ENCODE results near the gene SNX32.

Gene SNX32

GRCh38 chr11:65854852-65855837, 21.4 kb downstream of the SNX32 start:
- no peak for DNase-seq (ENCODE audit: low read depth in 2 of 3, low spot score in 1 of 3)

DNA sequence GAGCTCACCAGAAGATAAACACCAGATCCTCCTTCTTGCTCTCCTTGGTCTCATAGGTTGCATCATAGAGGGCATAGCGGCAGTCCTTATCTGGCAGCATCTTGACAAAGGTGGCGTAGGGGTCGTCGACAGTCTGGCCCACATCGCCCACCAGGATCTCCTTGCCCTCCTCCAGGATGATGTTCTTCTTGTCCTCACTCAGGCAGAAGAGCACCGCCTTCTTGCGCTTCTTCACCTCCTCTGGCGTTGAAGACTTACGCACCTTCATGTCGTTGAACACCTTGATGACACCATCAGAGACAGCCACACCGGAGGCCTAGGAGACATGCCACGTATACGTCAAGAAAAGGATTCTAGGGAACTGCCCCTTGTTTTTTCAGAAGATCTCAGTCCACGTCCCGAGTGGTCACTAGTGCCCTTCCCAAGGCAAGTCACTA, 22.2 kb downstream of the SNX32 start:
- DNase-seq (ENCODE audit: low read depth in 2 of 3, low spot score in 1 of 3): no peak

DNA sequence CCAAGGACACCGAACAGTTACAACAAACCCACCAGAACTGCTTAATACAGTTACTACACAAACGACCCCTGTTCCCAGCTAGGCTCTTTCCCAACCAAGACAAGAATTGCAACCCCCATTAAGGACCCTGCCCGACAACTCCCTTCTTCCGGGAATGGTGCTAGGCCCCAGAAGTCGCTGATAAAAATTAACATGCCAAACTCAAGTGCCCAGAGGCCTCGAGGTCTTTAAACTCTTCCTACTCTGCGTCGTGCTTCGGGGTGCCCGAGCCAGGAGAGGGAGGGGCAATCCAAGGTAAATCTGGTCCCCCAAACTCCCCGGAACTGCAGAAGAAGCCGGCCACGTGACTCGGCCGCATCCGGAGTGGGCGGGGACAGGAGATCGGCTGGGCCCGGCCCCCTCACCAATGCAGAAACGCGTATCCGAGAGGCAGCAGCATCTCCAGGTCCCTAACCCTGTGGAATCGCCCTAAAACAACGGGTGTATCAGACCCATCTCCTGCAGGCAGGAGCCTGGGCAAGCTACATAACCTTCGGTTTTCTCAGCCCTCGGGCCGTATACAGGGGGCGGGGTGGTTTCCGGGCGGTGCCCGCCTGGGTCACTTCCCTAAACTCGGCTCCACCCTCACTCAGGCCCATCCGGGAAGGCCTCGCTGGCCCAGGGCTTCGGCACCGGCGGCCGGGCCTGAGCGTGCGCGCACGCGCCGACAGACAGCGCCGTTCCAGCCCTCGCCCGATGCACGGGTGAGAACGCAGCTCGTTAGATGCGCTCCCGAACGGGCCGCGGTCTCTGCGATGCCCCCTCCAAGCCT, 23.1 kb downstream of the SNX32 start:
- DNase-seq (ENCODE audit: low read depth in 2 of 3, low spot score in 1 of 3): peak; percentile 65 to 77 (median 75)

- DNase-seq (ENCODE audit: low read depth in 2 of 3, low spot score in 1 of 3): peak in 1 of 3 donors; percentile 50
These were observed 23.7 kb downstream of the SNX32 start for GRCh38 chr11:65857500-65857852.

- peak; percentile 91 to 97 (median 97) for DNase-seq (ENCODE audit: low read depth in 2 of 3, low spot score in 1 of 3)
These were observed 24.3 kb downstream of the SNX32 start, which contains the start of gene CFL1 for GRCh38 chr11:65857853-65858680. Gene CFL1 (minus strand): TSS chr11:65858180. CDS start chr11:65858099, 81 bp downstream.

GRCh38 chr11:65858681-65859087, 24.9 kb downstream of the SNX32 start:
- DNase-seq (ENCODE audit: low read depth in 2 of 3, low spot score in 1 of 3): no peak

- DNase-seq (ENCODE audit: low read depth in 2 of 3, low spot score in 1 of 3): peak; percentile 93 to 99 (median 97)
These were observed 25.5 kb downstream of the SNX32 start for GRCh38 chr11:65859095-65859811.

DNA sequence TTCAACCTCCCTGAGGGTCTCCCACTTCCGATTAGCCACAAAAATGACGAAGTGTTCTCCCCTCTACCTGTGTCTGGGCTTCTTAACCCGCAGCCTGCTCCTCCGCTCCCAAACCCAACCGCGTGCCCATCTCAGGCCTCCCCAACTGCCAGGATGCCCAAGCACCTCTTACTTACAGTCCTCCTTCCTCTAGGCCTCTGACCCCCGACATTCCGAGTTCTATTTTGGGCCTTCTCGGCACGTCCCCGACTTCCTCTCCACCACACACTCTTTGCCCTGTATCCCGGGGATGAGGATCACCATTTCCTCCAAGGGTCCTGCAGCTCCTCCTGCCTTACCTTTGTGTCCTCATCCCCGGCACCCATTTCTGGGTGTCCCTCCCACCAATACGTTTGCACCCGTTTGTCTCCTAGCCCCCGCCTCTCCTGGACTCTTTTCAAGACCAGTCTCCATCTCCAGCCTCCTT, 26.1 kb downstream of the SNX32 start:
- peak in 1 of 3 donors; percentile 37 for DNase-seq (ENCODE audit: low read depth in 2 of 3, low spot score in 1 of 3)

DNA sequence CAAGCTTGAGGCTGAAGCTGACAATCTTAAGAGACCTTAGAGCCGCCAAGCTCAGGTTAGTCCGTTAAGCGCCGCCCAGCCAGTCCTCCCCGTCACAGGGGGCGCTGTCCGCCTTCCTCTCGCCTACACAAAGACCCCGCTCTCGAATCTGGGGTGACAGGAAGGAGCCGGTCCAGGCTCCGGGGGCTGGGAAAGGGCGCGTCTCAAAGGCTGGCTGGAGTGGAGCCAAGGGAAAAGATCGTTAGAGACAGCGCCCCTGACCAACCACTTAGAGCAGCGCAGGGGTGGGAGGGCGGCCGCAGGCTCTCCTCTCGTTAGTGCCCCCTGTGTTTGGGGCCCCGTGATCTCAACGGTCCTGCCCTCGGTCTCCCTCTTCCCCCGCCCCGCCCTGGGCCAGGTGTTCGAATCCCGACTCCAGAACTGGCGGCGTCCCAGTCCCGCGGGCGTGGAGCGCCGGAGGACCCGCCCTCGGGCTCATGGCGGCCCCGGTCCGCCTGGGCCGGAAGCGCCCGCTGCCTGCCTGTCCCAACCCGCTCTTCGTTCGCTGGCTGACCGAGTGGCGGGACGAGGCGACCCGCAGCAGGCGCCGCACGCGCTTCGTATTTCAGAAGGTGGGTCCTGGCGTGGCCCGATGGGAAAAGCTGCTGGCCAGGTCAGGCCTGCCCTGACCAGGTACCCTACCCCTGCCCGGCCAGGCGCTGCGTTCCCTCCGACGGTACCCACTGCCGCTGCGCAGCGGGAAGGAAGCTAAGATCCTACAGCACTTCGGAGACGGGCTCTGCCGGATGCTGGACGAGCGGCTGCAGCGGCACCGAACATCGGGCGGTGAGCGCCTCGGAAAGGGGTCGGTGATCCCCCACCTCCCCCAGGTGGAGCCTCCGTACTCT, 26.8 kb downstream of the SNX32 start, which contains the start of gene MUS81:
MUS81 (plus strand) TSS at position 156 of the 887 bp plus-strand sequence; CDS start at position 477, 321 bp downstream.
- peak; percentile 91 to 96 (median 93) for DNase-seq (ENCODE audit: low read depth in 2 of 3, low spot score in 1 of 3)

DNA sequence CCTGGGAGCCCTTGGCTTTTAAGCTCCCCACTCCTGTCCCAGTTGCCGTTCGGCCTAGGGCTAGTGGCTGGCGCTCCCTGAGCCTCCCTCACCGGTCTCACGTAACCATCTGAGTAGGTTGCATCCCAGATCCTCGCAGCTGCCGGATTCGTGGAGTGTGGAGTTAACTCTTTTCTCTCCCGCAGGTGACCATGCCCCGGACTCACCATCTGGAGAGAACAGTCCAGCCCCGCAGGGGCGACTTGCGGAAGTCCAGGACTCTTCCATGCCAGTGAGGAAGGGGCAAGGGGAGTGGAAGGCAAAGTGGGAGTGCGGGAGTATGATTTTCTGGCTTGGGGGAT, 27.4 kb downstream of the SNX32 start:
- DNase-seq (ENCODE audit: low read depth in 2 of 3, low spot score in 1 of 3): no peak

DNA sequence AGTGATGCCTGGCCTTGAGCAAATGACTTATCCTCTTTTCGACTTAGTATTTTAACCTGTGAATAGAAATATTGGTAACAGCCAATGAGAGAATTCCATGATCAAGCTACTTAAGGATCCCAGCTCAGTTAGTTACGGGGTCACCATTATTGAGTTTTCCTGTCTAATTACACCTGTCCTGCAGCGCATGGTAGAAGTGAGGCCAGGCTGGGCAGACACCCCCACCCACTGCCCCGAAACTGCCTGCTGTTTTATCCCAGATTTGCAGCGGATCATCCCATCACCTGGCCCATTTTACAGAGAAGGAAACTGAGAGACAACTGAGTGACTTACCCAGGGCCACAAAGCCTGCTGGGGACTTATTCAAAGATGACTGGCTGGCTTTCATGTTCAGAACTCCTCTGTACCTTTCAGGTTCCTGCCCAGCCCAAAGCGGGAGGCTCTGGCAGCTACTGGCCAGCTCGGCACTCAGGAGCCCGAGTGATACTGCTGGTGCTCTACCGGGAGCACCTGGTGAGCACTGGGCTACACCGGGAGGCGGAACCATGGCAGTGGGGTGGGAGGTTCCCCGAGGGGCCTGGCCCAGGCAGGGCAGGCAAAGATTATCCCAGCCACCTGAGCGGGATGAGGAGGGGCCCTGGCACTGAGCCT, 27.9 kb downstream of the SNX32 start:
- no peak for DNase-seq (ENCODE audit: low read depth in 2 of 3, low spot score in 1 of 3)

DNA sequence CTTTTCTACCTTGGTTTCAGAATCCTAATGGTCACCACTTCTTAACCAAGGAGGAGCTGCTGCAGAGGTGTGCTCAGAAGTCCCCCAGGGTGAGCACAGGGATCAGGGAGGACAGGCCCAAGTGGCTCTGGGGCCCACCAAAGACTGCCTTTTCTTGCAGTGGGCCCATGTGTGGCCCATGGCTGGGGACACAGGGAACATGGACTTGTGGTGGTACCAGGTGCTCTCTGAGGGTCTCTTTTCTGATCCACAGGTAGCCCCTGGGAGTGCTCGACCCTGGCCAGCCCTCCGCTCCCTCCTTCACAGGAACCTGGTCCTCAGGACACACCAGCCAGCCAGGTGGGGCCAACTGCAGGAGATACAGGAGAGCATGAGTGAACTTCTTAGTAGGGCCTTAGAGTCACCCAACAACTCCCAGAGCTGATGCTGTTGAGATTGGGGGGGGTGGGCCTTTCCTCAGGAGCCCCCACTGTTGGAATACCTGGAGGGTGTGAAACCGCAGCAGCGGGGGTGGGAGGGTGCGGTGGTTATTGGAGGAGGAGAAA, 28.5 kb downstream of the SNX32 start:
- DNase-seq (ENCODE audit: low read depth in 2 of 3, low spot score in 1 of 3): no peak

DNA sequence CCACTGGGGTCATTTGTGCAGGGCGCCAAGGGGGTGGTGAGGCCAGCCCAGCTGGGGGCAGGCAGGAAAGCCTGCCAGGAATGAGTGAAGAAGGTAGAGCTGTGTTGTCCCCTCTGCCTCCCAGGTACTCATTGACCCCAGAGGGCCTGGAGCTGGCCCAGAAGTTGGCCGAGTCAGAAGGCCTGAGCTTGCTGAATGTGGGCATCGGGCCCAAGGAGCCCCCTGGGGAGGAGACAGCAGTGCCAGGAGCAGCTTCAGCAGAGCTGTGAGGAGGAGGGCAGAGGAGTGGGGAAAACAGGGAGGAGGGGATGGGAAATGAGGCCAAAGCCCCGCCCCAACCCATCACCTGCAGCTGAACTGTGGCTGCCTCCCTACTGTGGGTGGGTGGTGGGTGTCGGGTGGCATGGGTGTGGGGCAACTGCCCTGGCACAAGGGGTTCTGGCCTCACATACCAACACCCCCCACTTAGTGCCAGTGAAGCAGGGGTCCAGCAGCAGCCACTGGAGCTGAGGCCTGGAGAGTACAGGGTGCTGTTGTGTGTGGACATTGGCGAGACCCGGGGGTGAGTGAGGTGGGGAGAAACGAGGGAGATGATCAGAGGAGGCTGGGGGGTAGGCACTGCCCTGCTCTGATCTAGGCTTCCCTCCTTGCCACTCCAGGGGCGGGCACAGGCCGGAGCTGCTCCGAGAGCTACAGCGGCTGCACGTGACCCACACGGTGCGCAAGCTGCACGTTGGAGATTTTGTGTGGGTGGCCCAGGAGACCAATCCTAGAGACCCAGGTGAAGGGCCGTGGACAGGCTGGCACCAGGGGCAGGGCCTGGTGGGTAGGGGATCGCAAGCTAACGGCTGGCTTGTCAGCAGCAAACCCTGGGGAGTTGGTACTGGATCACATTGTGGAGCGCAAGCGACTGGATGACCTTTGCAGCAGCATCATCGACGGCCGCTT, 29.5 kb downstream of the SNX32 start:
- no peak for DNase-seq (ENCODE audit: low read depth in 2 of 3, low spot score in 1 of 3)

DNA sequence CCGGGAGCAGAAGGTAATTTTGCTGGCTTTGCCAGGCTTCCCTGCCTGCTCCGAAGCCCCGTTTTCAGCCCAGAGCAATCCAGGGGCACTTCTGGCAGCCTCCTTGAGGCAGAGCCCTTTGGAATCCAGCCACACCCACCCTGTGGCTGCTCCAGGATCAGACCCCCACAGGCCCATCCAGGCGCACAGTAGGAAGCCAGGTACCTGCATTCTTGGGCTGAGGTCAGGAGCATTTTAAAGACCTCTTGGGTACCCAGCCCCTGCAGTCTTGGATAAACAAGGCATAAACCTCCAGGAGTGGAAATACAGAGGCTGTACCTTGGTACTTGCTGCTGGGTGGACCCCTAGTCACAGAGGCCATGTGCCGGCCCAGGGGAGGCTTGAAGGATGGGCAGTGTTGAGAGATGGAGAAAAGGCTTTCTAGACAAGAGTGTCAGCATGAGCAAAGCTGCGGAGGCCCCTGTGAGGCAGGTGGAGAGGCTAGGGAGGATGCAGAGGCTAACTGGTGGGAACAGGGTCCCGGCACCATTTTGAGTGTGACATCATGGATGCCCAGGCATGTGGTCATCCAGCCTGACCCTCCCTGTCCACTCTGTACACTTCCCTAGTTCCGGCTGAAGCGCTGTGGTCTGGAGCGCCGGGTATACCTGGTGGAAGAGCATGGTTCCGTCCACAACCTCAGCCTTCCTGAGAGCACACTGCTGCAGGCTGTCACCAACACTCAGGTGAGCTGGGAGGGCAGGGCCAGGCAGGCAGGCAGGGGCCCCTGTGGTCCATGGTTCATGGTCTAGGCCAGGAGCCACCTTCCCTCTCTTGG, 30.3 kb downstream of the SNX32 start:
- no peak for DNase-seq (ENCODE audit: low read depth in 2 of 3, low spot score in 1 of 3)

- no peak for DNase-seq (ENCODE audit: low read depth in 2 of 3, low spot score in 1 of 3)
These were observed 31.1 kb downstream of the SNX32 start for GRCh38 chr11:65864706-65865471.
